Nephron (organoid): ENCODE data around the gene CAPZA2.
"Not testable (repeated sequence)": the region's sequence is repeated elsewhere in the genome, so short reads cannot be mapped to it uniquely, and the experiment has no call there.

ENCODE experiments used
- H3K27ac Mint-ChIP-seq, 3 experiments: 2 replicates each; pipeline ENCODE4 v1.8.0; 2020; ENCODE audit warnings: mixed read lengths in 3 of 3, mild to moderate bottlenecking in 2 of 3, moderate library complexity in 1 of 3
- H3K27me3 Mint-ChIP-seq: 2 replicates; pipeline ENCODE4 v1.8.0; 2021; ENCODE audit warnings: low read depth, mild to moderate bottlenecking, moderate library complexity, mixed read lengths
- H3K36me3 Mint-ChIP-seq: 2 replicates; pipeline ENCODE4 v1.8.0; 2020; ENCODE audit warnings: low read depth, mixed read lengths
- H3K4me1 Mint-ChIP-seq: 2 replicates; pipeline ENCODE4 v1.8.0; 2020; ENCODE audit warnings: mixed read lengths
- H3K4me3 Mint-ChIP-seq, 3 experiments: 2 replicates each; pipeline ENCODE4 v1.8.0; 2020; ENCODE audit warnings: mild to moderate bottlenecking in 3 of 3, mixed read lengths in 3 of 3, moderate library complexity in 2 of 3
- H3K9me3 Mint-ChIP-seq: 2 replicates; pipeline ENCODE4 v1.8.0; 2020; ENCODE audit warnings: mixed read lengths
- TF ChIP-seq, protein P1 (sequence below), 3 experiments: fragments of 200-600 bp; sonication (generic); IDR thresholded peaks; one replicate each; pipeline ENCODE4 v1.5.0; 2021; ENCODE audit warnings: antibody characterized with exemption in 3 of 3; ENCODE audit not compliant: unreplicated experiment in 3 of 3

Gene CAPZA2

DNA sequence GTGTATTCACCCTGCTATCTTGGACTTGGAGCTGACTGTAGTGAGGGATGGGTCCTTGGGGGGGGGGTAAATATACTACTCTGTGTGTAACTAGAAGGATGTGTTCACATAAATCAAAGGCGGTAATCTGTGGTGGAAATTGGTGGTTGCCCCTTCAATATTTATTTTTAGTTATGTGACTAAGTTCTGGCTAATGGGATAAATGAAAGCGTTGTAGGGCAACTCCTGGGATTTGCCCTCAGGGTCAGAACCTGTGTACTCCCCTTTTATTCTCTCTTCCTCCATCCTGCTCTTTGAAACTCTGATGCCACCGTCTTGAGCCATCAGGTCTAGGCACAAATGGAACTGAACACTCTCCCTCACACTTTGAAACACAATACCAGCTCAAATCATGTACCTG, 66.6 kb downstream of the CAPZA2 start:
- no peaks in the 10 kb centered on the region for H3K36me3 Mint-ChIP-seq
- no peaks in the 10 kb centered on the region for H3K4me1 Mint-ChIP-seq

DNA sequence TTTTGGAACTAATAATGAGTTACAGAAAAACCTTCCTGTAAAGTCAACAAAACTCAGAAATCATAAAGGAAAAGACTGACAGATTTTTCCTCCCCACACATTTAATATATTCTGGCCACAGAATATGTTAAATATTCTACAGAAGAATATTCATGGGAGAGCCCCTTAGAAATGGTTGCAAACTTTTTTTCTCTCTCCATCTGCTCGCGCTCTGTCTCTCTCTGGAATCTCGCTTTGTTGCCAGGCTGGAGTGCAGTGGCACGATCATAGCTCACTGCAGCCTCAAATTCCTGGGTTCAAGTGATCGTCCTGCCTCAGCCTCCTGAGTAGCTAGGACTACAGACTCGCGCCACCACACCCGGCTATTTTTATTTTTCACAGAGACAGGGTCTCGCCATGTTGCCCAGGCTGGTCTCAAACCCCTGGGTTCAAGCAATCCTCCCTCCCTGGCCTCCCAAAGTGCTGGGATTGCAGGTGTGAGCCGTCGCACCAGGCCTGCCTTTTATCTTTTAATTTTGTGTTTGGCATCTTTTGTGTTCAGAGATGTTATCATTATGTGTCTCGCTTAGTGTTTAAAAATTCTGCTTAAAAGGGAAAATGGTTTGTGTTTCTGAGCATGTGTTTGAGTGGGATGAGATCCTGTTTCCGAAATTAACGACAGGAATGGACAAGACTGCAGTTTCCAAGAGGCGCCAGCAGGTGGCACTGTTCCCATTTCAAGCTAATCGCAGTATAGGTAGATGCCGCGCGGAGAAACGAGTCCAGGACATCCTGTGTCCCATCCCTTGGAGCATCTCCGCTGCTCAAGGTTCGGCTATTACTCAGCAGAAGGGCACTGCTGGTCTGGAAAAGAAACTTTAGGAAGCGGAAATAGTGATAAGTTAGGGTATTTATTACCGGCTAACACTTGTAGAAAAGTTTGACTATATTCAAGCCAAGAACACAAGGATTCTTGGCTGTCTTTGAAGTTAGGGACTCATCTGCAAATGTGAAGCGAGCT, 67.8 kb downstream of the CAPZA2 start:
- Mint-ChIP-seq H3K36me3 (no peaks in the 10 kb centered on the region), H3K27ac (no peak overlapping the region), H3K4me1 (no peaks in the 10 kb centered on the region), H3K27me3 (peaks cover 18% of the 10 kb centered on the region), H3K9me3 (no peaks in the 10 kb centered on the region), H3K4me3 (no peak overlapping the region)
- TF ChIP-seq, protein P1, sequence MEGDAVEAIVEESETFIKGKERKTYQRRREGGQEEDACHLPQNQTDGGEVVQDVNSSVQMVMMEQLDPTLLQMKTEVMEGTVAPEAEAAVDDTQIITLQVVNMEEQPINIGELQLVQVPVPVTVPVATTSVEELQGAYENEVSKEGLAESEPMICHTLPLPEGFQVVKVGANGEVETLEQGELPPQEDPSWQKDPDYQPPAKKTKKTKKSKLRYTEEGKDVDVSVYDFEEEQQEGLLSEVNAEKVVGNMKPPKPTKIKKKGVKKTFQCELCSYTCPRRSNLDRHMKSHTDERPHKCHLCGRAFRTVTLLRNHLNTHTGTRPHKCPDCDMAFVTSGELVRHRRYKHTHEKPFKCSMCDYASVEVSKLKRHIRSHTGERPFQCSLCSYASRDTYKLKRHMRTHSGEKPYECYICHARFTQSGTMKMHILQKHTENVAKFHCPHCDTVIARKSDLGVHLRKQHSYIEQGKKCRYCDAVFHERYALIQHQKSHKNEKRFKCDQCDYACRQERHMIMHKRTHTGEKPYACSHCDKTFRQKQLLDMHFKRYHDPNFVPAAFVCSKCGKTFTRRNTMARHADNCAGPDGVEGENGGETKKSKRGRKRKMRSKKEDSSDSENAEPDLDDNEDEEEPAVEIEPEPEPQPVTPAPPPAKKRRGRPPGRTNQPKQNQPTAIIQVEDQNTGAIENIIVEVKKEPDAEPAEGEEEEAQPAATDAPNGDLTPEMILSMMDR (IDR thresholded peaks at IDR 0.05; ENCODE audit: unreplicated experiment in 3 of 3), result peak; percentile 94 to 96 (median 95)

More for the DNA sequence above, 66.6 kb downstream of the CAPZA2 start:
- TF ChIP-seq, protein P1 (IDR thresholded peaks at IDR 0.05; ENCODE audit: unreplicated experiment in 3 of 3), result no peak
- H3K27ac Mint-ChIP-seq, result no peak overlapping the region
- H3K27me3 Mint-ChIP-seq, result peaks cover 18% of the 10 kb centered on the region
- H3K4me3 Mint-ChIP-seq, result no peak overlapping the region
- H3K9me3 Mint-ChIP-seq, result no peaks in the 10 kb centered on the region

DNA sequence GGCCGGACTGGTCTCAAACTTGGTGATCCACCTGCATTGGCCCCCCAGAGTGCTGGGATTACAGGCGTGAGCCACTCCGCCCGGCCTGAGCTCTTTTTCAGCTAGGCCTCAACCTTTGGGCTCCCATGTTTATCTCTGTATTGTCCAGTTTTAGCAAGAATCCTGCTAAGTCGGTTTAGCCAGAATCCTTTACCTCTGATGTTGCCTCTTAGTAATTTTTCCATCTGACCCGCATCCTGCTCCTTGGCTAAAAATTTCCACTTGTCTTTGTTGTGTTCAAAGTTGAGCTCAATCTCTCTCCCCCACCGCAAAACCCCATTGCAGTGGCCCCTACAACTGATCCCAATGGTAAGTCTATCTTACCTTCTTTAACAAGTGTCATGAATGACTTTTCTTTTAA, 70.2 kb downstream of the CAPZA2 start:
- no peak overlapping the region for H3K4me3 Mint-ChIP-seq
- no peaks in the 10 kb centered on the region for H3K9me3 Mint-ChIP-seq
- H3K27me3 Mint-ChIP-seq, result peaks cover 18% of the 10 kb centered on the region
- no peak overlapping the region for H3K27ac Mint-ChIP-seq
- no peaks in the 10 kb centered on the region for H3K36me3 Mint-ChIP-seq
- H3K4me1 Mint-ChIP-seq, result no peaks in the 10 kb centered on the region
- TF ChIP-seq, protein P1 (IDR thresholded peaks at IDR 0.05; ENCODE audit: unreplicated experiment in 3 of 3), result no peak

DNA sequence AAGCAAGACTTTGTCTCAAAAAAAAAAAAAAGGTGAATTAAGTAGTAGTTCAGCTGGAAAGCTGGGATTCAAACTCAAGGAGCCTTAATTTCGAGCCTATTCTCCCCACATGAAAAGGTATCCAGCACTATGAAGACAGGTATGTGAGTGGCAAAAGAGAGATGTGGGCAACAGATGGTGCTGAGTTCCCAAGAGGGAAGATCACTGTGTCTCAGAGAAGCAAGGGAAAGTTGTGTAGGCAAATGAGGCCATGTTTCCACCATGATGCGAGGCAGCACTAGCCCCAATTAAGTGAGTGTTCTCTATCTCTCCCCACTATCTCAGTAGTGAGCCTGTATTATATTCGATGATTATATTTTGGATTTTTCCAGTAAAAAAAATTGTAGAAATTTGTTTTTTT, 71.1 kb downstream of the CAPZA2 start:
- TF ChIP-seq, protein P1 (IDR thresholded peaks at IDR 0.05; ENCODE audit: unreplicated experiment in 3 of 3), result no peak
- H3K36me3 Mint-ChIP-seq, result no peaks in the 10 kb centered on the region

DNA sequence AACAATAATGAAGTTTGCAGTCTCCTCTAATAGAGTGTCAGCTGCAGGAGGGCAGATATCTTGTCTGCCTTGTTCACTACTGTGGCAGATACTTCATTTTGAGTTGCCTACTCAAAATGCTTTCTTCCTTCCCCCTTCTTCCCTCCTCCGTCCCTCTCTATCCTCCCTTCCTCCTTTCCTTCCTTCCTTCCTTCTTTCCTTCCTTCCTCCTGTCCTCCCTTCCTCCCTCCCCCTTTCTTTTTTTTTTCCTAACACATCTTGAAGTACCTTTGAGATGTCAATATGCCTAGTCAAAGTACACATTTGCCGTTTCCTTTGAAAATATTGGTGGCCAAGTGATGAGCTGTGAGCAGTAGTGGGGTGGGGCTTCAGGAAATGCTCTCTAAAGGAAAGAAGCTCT, 72.2 kb downstream of the CAPZA2 start:
- Mint-ChIP-seq H3K36me3 (no peaks in the 10 kb centered on the region), H3K9me3 (no peaks in the 10 kb centered on the region), H3K4me1 (no peaks in the 10 kb centered on the region), H3K4me3 (no peak overlapping the region), H3K27me3 (peaks cover 18% of the 10 kb centered on the region), H3K27ac (no peak overlapping the region)
- TF ChIP-seq, protein P1 (IDR thresholded peaks at IDR 0.05; ENCODE audit: unreplicated experiment in 3 of 3), result no peak

More for the DNA sequence above, 71.1 kb downstream of the CAPZA2 start:
- Mint-ChIP-seq H3K9me3 (no peaks in the 10 kb centered on the region), H3K4me3 (no peak overlapping the region), H3K27ac (no peak overlapping the region), H3K4me1 (no peaks in the 10 kb centered on the region), H3K27me3 (peaks cover 18% of the 10 kb centered on the region)

DNA sequence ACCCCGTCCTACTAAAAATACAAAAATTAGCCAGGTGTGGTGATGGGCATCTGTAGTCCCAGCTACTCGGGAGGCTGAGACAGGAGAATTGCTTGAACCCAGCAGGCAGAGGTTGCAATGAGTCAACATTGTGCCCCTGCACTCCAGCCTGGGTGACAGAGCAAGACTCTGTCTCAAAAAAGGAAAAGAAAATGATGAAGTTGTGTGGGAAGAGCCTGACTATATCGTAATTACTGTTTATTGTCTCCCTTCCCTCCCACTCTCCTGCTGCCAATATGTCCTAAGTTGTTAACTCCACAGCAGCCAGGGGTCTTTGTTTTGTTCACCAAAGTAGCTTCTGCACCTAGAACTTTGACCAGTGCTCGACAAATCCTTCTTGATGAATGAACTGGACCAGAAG, 74.5 kb downstream of the CAPZA2 start:
- not testable (repeated sequence) for H3K36me3 Mint-ChIP-seq, H3K27me3 Mint-ChIP-seq, H3K4me1 Mint-ChIP-seq, H3K27ac Mint-ChIP-seq, H3K9me3 Mint-ChIP-seq, H3K4me3 Mint-ChIP-seq
